Testis (tissue), 3 donors: ENCODE results near the gene ZMAT2. TPM values are rescaled to one million over a fixed set of nuclear protein-coding genes. Genes with fewer than 3 reads are reported as not detected.
A peak's percentile ranks its signal among the peaks of the same experiment; 100 is the strongest.

Experiments
- DNase-seq: peaks from one replicate; pipeline ENCODE4 v3.0.0-alpha.2; 2019
- H3K27ac ChIP-seq, 2 donors: fragments of 200-600 bp; sonication (generic); one replicate each; pipeline ENCODE4 v1.5.1; 2019
- H3K27me3 ChIP-seq: fragments of 200-600 bp; sonication (generic); one replicate; pipeline ENCODE4 v1.5.1; 2019
- H3K36me3 ChIP-seq: fragments of 200-600 bp; sonication (generic); one replicate; pipeline ENCODE4 v1.5.1; 2017; ENCODE audit warnings: low read depth; ENCODE audit errors: missing control alignments
- H3K4me1 ChIP-seq: fragments of 200-600 bp; sonication (generic); one replicate; pipeline ENCODE4 v1.5.1; 2019
- H3K4me3 ChIP-seq, 2 donors: fragments of 200-600 bp; sonication (generic); one replicate each; pipeline ENCODE4 v1.5.1; 2017 to 2019
- H3K9me3 ChIP-seq: fragments of 200-600 bp; sonication (generic); one replicate; pipeline ENCODE4 v1.5.1; 2017
- POLR2A ChIP-seq: fragments of 450-650 bp; IDR thresholded peaks from one replicate; pipeline ENCODE4 v1.6.1; 2017; ENCODE audit warnings: antibody characterized with exemption, mild to moderate bottlenecking, moderate library complexity
- WGBS, 2 donors: methylation state at CpG; one replicate each; pipeline ENCODE4 v1.1.5; 2018; 5-methylcytosine and 5-hydroxymethylcytosine counted together
- intact Hi-C: fragments of 100-400 bp; cut with DNase I; formaldehyde crosslinking; loops from one replicate; pipeline ENCODE4 v1.15.1; 2023; ENCODE audit warnings: low total_unique reads
- polyA plus RNA-seq: library from polyadenylated mRNA; stranded (reverse); fragments of 350-450 nt; fragmentation: Illumina TruSeq; extraction: RNeasy Lipid Tissue Mini Kit (QIAGEN cat#74804); gene quantifications from one replicate; pipeline ENCODE4 v1.2.3, GENCODE V29; 2014; ENCODE audit warnings: low read depth, low replicate concordance; ENCODE audit not compliant: insufficient read depth
- total RNA-seq, 2 donors: library from RNA; depleted of rRNA; stranded (reverse); fragments of >200 nt; gene quantifications; one replicate each; pipeline ENCODE4 v1.2.3, GENCODE V29; 2016
- TF ChIP-seq, protein P1 (sequence below), 3 experiments: fragments of 450-650 bp in 2 of 3; fragments of 200-600 bp in 1 of 3; sonication (generic) in 1 of 3; IDR thresholded peaks; one replicate each; pipeline ENCODE4 v1.5.1; 2016 to 2019; ENCODE audit warnings: antibody characterized with exemption in 3 of 3, mild to moderate bottlenecking in 2 of 3, moderate library complexity in 1 of 3

Gene ZMAT2
- total and polyA plus RNA-seq, 3 donors from 2014 or later, result 28.5 to 50.5 (median 30.2) TPM

GRCh38 chr5:140725799-140726471 is 25.7 kb downstream of the ZMAT2 start:
- no peaks in the 10 kb centered on the region for H3K36me3 ChIP-seq
- H3K27me3 ChIP-seq, result no peaks in the 10 kb centered on the region
- no peaks in the 10 kb centered on the region for H3K4me1 ChIP-seq
- intact Hi-C loops, result no loop called here
- WGBS, 2 donors, result 5 to 6% methylated on average over 23 of the region's 23 CpGs
- no peak overlapping the region for H3K27ac ChIP-seq
- TF ChIP-seq, protein P1, sequence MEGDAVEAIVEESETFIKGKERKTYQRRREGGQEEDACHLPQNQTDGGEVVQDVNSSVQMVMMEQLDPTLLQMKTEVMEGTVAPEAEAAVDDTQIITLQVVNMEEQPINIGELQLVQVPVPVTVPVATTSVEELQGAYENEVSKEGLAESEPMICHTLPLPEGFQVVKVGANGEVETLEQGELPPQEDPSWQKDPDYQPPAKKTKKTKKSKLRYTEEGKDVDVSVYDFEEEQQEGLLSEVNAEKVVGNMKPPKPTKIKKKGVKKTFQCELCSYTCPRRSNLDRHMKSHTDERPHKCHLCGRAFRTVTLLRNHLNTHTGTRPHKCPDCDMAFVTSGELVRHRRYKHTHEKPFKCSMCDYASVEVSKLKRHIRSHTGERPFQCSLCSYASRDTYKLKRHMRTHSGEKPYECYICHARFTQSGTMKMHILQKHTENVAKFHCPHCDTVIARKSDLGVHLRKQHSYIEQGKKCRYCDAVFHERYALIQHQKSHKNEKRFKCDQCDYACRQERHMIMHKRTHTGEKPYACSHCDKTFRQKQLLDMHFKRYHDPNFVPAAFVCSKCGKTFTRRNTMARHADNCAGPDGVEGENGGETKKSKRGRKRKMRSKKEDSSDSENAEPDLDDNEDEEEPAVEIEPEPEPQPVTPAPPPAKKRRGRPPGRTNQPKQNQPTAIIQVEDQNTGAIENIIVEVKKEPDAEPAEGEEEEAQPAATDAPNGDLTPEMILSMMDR (IDR thresholded peaks at IDR 0.05), result no peak
- peak; percentile 51 for DNase-seq
- H3K9me3 ChIP-seq, result no peaks in the 10 kb centered on the region
- H3K4me3 ChIP-seq, result no peak overlapping the region

DNA sequence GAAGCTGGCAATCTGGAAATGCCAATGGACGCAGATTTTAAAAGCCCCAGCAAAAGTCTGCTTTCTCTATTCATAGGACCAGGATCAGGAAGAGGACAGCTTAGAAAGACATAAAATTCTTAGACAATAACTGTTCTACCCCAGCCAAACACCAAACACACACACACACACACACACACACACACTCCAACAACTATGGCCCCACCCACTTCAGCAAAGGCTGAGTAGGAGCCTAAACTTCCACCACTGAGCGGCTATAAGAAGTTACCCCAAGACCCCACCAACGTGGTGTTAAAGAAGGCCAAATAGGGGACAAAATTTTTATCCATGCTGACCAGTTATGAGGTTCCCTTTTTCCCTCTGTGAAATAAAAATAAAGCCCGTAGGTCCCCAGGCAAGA is 32.9 kb downstream of the ZMAT2 start:
- H3K36me3 ChIP-seq, result no peaks in the 10 kb centered on the region
- H3K27ac ChIP-seq, result no peak overlapping the region
- H3K4me3 ChIP-seq, result no peak overlapping the region
- DNase-seq, result no peak
- WGBS, 2 donors, result 56 to 67% methylated on average over 4 of the region's 4 CpGs
- TF ChIP-seq POLR2A, result no peak
- TF ChIP-seq, protein P1 (IDR thresholded peaks at IDR 0.05), result no peak
- H3K4me1 ChIP-seq, result no peaks in the 10 kb centered on the region
- H3K9me3 ChIP-seq, result no peaks in the 10 kb centered on the region
- H3K27me3 ChIP-seq, result no peaks in the 10 kb centered on the region
- intact Hi-C loops, result no loop called here

- Histone ChIP-seq H3K27ac (no peak overlapping the region), H3K4me1 (no peaks in the 10 kb centered on the region), H3K9me3 (no peaks in the 10 kb centered on the region), H3K36me3 (no peaks in the 10 kb centered on the region), H3K27me3 (no peaks in the 10 kb centered on the region), H3K4me3 (no peak overlapping the region)
- WGBS, 2 donors, result 66 to 68% methylated on average over 7 of the region's 7 CpGs
- TF ChIP-seq, protein P1 (IDR thresholded peaks at IDR 0.05), result no peak
- no peak for TF ChIP-seq POLR2A
- DNase-seq, result no peak
- intact Hi-C loops, result no loop called here
Observed at GRCh38 chr5:140734354-140734753, 34.1 kb downstream of the ZMAT2 start.

DNA sequence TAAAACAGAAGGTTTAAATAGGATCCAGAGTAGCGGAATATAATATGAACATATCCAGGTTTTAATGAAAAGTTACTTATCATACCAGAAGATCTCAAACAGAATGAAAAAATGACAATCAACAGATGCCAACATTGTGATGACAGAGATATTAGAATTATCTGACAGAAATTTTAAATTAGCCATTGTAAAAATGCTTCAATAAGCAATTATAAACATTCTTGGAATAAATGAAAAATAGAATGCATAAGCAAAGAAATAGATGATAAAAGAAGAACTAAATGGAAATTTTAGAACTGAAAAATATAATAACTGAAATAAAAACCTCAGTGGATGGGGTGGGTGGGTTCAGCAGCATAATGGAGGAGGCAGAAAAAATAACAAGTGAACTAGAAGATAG is 37.2 kb downstream of the ZMAT2 start:
- DNase-seq, result no peak
- 68 to 78% methylated on average over 1 of the region's 1 CpG for WGBS, 2 donors
- H3K27ac ChIP-seq, result no peak overlapping the region
- no peaks in the 10 kb centered on the region for H3K9me3 ChIP-seq
- intact Hi-C loops, result no loop called here
- H3K4me3 ChIP-seq, result no peak overlapping the region
- no peaks in the 10 kb centered on the region for H3K4me1 ChIP-seq
- no peaks in the 10 kb centered on the region for H3K36me3 ChIP-seq
- no peaks in the 10 kb centered on the region for H3K27me3 ChIP-seq
- TF ChIP-seq, protein P1 (IDR thresholded peaks at IDR 0.05), result no peak

DNA sequence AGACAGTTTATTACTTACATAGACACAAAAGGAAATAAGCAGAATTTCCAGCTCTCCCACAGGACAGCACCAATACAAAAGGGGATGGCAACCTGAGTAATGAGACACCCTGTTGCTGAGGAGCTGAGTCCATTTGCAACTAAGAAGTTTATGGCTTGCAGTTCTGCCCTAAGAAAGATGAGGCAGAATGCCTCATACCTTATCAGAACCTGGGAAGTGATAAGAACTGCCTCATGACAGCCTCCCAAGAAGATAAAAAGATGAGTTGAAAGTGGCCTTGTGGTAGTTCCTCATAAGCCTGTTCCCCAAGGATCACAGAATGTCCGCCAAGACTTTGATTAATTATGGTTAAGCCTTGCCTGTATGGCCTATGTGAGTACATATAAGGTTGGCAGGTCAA is 41.7 kb downstream of the ZMAT2 start:
- DNase-seq, result no peak
- H3K27me3 ChIP-seq, result no peaks in the 10 kb centered on the region
- no peak overlapping the region for H3K4me3 ChIP-seq
- TF ChIP-seq, protein P1 (IDR thresholded peaks at IDR 0.05), result no peak
- TF ChIP-seq POLR2A, result no peak
- H3K4me1 ChIP-seq, result no peaks in the 10 kb centered on the region
- intact Hi-C loops, result no loop called here
- no peaks in the 10 kb centered on the region for H3K36me3 ChIP-seq
- no peak overlapping the region for H3K27ac ChIP-seq
- no peaks in the 10 kb centered on the region for H3K9me3 ChIP-seq
- 54 to 69% methylated on average over 1 of the region's 1 CpG for WGBS, 2 donors
